Fibroblast of lung (primary cell): ENCODE results near the gene TSPAN11.
A peak's percentile ranks its signal among the peaks of the same experiment; 100 is the strongest.

Experiments used
- EZH2 ChIP-seq: IDR thresholded peaks from 2 replicates; pipeline ENCODE4 v1.5.1; 2012; ENCODE audit warnings: low read length, control low read depth, mild to moderate bottlenecking; ENCODE audit errors: missing control alignments
- TF ChIP-seq, protein P1 (sequence below), 2 donors: IDR thresholded peaks in 1 of 2; conservative IDR thresholded peaks in 1 of 2; 1 replicate in 1 of 2; 2 replicates in 1 of 2; pipeline ENCODE4 v1.5.1; 2011 to 2012; ENCODE audit warnings: low read length in 2 of 2, control low read depth in 1 of 2, inconsistent platforms in 1 of 2, low read depth in 1 of 2, mild to moderate bottlenecking in 1 of 2

DNA sequence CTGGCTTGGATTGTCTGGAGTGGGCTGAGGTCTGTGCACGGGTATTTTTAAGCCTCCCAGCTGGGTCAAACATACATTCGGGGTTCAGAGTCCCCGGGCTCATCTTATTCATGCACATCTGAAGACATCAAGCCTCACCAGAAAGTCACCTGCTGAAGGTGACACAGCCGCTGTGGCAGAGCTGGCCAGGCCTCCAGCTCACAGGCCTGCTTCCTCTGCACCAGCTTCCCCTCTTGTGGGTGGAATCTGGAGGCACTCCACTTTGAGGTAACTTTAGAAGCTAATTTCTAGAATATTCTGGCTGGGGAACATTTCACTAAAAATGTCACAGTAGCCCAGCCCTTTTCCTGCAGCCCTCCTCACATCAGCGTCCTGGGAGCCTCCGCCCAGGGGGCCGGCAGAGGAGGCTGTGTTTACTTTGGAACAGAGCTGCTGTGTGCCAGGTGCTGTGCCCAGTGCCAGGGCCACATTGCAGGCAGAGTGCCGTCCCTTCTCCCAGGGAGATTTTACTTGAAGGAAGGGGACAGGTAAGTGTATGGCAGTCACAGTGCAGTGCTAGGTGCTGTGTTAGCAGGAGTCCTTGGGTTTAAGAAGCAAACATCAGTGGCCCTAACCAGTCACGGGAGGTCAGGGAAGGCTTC, 62.2 kb downstream of the TSPAN11 start:
- no peak for TF ChIP-seq EZH2
- TF ChIP-seq, protein P1, sequence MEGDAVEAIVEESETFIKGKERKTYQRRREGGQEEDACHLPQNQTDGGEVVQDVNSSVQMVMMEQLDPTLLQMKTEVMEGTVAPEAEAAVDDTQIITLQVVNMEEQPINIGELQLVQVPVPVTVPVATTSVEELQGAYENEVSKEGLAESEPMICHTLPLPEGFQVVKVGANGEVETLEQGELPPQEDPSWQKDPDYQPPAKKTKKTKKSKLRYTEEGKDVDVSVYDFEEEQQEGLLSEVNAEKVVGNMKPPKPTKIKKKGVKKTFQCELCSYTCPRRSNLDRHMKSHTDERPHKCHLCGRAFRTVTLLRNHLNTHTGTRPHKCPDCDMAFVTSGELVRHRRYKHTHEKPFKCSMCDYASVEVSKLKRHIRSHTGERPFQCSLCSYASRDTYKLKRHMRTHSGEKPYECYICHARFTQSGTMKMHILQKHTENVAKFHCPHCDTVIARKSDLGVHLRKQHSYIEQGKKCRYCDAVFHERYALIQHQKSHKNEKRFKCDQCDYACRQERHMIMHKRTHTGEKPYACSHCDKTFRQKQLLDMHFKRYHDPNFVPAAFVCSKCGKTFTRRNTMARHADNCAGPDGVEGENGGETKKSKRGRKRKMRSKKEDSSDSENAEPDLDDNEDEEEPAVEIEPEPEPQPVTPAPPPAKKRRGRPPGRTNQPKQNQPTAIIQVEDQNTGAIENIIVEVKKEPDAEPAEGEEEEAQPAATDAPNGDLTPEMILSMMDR (conservative IDR thresholded peaks at IDR 0.05 in 1 of 2, IDR thresholded peaks at IDR 0.05 in 1 of 2; ENCODE audit: low read depth in 1 of 2, low read length in 2 of 2): peak in 1 of 2 donors; percentile 5
